Occipital lobe (tissue), 2 donors: ENCODE measurements around the gene SPEF2. TPM values are rescaled to one million over a fixed set of nuclear protein-coding genes. Genes with fewer than 3 reads are reported as not detected.

Experiments used
- DNase-seq: peaks from one replicate; lab custom pipeline; 2025; lab: John Stamatoyannopoulos, UW
- total RNA-seq: library from RNA; depleted of rRNA; stranded (reverse); fragments of >200 nt; gene quantifications from one replicate; pipeline ENCODE4 v1.2.3, GENCODE V29; 2014

SPEF2 gene, protein sequence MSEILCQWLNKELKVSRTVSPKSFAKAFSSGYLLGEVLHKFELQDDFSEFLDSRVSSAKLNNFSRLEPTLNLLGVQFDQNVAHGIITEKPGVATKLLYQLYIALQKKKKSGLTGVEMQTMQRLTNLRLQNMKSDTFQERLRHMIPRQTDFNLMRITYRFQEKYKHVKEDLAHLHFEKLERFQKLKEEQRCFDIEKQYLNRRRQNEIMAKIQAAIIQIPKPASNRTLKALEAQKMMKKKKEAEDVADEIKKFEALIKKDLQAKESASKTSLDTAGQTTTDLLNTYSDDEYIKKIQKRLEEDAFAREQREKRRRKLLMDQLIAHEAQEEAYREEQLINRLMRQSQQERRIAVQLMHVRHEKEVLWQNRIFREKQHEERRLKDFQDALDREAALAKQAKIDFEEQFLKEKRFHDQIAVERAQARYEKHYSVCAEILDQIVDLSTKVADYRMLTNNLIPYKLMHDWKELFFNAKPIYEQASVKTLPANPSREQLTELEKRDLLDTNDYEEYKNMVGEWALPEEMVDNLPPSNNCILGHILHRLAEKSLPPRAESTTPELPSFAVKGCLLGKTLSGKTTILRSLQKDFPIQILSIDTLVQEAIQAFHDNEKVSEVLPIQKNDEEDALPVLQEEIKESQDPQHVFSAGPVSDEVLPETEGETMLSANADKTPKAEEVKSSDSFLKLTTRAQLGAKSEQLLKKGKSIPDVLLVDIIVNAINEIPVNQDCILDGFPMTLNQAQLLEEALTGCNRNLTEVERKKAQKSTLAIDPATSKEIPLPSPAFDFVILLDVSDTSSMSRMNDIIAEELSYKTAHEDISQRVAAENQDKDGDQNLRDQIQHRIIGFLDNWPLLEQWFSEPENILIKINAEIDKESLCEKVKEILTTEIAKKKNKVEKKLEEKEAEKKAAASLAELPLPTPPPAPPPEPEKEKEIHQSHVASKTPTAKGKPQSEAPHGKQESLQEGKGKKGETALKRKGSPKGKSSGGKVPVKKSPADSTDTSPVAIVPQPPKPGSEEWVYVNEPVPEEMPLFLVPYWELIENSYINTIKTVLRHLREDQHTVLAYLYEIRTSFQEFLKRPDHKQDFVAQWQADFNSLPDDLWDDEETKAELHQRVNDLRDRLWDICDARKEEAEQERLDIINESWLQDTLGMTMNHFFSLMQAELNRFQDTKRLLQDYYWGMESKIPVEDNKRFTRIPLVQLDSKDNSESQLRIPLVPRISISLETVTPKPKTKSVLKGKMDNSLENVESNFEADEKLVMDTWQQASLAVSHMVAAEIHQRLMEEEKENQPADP (N-terminal part only)
- 9.0 TPM for total RNA-seq

DNA sequence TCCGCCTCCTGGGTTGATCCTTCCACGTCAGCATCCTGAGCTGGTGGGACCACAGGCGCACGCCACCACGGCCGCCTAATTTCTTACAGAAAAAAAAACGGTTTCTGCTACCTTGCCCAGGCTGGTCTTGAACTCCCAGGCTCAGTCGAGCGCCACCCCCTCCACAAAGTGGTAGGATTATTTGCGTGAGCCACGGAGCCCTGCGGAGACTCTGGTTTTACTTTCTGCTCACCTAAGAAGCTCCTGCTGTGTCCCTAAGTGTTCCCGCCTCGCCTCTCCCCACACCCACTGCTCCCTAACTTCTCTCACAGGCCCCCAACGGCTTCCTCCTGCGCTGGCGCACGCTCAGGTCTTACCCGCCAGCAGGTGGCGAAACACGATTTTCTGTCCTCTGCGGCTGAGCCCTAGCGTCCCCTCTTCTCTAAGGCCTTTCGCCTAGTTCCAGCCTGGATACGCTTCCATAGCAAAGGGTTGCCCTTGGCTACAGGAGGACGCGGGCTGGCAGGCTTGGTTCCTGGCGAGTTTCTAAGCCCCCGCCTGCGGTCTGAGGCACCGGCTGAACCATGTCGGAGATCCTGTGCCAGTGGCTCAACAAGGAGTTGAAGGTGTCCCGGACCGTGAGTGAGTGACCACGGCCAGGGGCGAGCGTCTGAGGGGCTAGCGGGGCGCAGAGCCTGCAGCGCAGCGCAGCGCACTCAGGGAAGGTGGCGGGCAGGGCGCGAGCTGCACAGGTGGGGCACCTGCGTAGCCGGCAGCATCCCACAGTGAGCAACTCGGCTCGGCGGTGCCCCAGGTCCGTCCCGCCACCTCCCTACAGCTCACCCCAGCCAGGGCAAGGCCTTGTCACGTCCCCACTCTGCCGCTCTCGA lies at the start of gene SPEF2:
Gene SPEF2 (plus strand): TSS at position 429 of the 869 bp plus-strand sequence. CDS start 135 bp downstream, at position 564.
- DNase-seq = peak; percentile 71

DNA sequence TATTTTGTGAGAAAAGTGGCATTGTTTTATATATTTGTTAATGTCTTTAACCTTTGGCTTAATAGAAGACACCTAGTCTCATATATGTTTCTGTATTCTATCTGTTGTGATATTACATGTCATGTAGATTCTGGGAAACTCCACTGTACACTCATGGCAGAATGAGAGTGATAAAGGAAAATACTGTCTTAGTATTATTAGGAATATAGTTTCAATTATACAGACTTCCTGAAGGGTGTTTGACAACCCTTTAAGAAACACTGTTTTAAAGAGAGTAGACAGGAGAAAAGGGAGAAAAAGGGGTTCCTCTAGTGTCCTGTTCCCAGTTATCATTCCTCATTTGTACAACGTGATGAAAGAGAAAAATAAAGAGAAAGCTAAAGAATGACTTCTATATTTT lies 42.1 kb upstream of the SPEF2 start:
- DNase-seq = no peak

DNA sequence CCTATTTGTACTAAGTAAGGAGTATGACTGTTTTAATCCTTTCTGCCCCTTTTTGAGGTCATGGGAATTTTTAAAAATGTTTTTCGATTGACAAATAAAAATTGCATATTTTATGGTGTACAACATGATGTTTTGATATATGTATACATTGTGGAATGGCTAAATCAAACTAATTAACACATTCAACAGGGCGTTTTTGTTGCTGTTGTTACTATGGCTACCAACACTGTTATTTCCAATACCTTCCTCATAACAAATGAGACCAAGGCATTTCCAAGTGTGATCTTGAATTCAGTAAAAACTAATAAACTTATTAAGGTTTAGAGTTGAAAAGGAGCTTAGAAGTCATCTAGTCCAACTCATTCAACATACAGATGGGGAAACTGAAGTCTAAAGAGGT lies 30.2 kb upstream of the SPEF2 start:
- no peak for DNase-seq

DNA sequence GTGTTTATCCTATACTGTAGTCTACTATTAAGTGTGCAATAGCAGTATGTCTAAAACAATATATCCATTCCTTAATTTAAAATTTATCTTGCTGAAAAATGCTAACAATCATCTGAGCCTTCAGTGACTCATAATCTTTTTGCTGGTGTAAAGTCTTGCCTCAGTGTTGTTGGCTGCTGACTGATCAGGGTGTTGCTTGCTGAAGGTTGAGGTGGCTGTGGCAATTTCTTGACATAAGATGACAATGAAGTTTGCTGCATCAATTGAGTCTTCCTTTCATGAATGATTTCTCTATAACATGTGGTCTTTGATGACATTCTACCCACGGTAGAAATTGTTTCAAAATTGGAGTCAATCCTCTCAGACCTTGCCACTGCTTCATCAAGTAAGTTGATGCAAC lies 24.3 kb upstream of the SPEF2 start:
- no peak for DNase-seq

DNA sequence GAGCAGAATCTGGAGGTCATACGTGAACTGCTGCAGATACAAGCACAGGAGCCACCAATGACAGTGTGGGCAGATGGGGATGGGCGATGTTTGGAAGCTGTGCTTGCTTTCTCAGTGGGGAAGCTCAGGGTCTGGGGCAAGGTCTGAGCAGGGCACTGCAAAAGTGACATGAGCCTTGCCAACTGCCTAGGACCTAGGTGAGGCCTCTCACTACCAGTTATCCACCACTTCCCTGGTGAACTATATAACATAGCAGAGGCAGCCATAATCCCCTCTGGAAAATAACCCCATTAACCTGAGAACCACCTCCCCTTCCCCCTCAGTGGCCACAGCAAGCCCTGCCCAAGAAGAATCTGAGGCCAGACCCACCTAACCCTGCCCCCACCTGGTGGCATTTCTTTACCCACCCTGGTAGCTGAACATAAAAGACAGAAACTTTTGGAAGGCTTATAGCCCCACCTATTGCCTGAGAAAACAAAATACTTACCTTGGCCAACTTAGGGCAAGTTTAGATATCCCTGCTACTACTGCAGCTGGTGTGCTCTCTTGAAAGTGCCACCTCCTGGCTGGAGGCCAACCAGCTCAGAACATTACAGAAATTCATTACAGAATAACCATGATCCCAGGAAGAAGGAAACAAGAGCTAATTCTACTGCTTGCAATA lies 18.8 kb upstream of the SPEF2 start:
- DNase-seq = no peak

DNA sequence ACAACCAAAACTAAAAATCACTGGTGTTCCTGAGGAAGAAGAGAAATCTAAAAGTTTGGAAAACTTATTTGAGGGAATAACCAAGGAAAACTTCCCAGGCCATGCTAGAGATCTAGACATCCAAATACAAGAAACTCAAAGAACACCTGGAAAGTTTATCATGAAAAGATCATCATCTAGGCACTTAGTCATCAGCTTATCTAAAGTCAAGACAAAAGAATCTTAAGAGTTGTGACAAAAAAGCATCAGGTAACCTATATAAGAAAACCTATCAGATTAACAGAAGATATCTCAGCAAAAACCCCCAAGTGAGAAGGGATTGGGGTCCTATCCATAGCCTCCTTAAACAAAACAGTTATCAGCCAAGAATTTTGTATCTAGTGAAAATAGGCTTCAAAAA lies 17.1 kb upstream of the SPEF2 start:
- DNase-seq = no peak

DNA sequence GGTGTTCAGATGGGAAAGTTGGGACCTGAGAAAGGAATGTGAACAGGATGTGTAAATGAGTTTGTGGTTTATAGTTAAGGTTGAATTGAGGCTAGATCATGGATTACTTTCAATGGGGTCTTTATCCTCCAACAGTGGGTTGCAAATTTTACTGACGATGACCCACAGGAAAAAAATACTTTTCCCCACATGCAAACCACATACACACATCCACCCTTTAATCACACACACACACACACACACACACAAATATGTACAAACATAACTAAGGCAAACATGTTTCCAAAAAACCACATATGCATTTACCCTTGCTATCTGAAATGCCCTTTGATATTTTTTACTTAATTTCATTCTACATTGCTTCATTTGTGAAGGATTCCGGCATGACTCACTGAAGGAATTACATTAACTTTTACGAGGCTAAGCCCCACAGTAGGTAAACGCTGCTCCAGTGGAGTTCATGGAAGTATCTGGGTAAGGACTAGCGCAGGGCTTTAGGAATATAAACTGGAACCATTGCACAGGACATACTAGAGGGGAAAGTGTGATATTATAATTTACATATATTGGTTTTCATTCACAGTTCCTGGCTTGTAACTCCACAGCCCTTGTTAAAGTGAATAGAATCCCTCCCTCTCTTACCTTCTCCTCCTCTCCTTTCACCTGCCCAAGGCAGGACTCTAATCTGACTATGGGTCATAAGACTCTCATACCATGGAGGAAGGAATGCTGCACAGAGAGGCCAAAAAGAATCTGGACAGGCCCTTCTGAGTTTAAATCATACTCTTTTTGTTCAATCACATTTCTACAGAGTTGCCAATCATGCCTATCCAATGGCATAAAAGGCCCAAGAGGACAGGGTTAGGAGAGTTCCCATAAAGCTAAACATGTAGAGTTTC lies 8.5 kb upstream of the SPEF2 start:
- DNase-seq = no peak

DNA sequence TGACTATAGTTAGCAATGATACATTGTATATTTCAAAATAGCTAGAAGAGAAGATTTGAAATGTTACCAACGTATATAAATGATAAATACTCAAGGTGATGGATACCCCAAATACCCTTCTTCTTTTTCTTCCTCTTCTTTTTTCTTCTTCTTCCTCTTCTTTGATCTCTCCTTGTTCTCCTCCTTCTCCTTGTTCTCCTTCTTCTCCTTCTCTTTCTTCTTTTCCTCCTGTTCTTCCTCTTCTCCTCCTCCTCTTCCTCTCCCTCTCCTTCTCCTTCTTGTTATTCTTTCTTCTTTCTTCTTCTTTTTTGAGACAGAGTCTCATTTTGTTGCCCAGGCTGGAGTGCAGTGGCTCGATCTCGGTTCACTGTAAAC lies 616 bp upstream of the SPEF2 start:
- DNase-seq = no peak

DNA sequence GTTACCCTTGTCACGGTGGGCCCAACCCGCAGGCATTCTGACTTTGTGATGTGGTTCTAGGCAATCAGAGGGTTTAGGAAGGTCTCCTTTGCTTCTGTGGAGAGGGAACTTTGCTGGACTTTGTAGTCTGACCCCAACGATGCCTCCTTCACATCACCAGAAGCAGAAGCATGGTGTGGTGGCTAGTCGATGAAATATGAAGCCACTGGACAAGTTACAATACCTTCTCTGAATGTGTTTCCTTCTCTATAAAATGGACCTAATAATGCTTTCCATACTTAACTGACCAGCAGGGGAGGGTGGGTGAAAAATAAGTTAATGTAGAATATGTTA lies 607 bp downstream of the SPEF2 start:
- DNase-seq = no peak

DNA sequence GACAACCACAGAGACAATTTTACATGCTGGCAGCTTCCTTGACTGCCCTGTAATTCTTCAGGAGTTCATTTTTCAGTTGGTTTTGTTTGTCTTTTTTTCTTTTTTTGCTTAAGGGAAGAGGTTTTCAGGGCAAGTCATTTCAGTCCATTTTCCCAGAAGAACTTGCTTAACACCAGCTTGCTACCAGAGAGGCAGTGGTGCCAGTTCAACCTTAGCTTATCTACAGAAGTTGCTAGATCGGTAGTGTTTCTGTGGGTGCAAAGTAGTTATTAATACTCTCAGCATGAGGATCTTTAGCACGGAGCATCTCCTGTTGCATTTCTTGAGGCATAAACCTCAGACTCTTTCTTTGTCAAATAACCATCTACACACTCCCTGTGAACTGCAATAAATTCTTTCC lies 1.1 kb downstream of the SPEF2 start:
- DNase-seq = no peak

DNA sequence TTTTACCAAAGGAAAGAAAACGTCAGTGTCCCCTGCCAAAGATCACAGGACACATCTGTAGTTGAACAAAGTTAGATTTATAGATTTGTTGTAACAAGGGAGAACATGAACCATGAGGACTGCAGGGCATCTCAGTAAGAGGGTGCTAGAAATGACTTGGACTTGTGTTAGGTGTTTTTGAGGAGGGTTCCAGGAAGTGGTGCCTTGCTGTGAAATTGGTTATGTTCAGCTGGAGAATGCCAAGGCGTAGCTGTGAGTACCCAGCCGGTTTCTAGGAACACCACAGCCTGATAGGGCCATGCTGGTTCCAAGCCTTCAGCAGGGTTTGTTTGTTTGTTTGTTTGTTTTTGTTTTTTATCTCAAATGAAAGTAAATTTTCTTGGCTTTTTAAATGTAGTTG lies 5.3 kb downstream of the SPEF2 start:
- no peak for DNase-seq

DNA sequence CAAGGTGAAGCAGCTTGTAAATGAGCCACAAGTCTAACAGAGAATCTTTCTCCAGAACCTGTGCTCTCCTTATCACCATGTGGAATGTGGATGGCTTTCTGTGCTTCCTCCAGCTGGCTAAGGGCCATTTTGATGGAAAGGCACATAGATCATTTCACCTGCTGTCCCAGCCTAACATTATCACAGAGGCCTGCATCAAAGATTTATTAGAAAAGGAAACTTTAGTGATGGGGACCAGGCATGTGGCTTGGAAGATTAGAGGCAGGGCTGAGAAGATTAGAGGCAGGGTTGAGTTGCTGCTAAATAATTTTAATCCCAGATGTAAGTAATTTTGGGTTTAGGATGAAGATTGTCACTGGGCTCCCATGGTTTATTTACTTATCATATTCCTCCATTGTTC lies 6.3 kb downstream of the SPEF2 start:
- no peak for DNase-seq

DNA sequence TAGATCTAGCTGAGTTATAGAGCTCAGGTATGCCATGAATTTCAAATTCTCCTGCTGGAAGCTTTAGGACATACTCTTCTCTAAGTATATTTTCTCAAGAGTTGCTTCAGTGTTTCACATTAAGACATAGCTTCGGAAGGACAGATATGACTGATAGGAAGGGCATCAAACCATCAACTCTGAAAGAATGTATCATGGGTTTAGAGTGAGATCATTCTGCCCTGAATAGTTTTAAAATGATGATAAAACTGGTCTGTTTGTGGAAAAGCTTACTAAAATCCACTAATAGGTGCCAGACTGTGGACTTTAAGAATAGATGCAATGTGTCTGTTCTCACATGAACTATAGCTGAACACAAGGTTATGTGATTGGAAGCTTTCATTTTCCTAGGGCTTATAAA lies 8.4 kb downstream of the SPEF2 start:
- DNase-seq = no peak

DNA sequence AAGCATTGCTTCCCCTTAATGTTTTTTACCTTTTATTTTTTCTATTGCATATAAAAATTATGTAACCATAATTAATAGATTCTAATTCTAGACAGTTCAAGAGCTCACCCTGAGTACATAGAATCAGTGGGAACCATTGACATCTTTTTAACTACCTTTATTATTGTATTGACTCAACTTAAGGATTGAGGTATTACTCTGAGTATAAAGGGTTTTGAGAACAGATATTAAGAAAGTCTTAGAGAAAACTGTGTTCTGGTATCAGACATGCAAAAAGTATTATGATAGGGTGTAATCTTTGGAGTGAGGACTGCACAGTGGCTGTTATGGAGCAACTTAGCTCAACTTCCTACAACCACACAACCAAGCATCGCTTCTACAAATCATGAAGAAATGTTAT lies 8.9 kb downstream of the SPEF2 start:
- no peak for DNase-seq

DNA sequence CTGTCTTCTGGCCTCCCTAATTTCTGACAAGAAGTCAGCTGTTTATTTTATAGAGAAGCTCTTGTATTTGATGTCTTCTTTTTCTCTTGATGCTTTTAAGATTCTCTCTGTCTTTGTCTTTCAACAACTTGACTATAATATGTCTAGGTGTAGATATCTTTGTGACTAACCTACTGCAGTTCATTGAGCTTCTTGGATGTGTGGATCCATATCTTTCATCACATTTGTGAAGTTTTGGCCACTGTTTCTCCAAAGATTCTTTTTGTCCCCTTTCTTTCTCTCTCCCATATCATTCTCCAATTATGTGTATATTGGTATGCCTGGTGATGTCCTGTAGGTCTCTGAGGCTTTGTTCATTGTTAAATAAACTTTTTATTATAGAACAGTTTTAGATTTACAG lies 16.7 kb downstream of the SPEF2 start:
- no peak for DNase-seq

DNA sequence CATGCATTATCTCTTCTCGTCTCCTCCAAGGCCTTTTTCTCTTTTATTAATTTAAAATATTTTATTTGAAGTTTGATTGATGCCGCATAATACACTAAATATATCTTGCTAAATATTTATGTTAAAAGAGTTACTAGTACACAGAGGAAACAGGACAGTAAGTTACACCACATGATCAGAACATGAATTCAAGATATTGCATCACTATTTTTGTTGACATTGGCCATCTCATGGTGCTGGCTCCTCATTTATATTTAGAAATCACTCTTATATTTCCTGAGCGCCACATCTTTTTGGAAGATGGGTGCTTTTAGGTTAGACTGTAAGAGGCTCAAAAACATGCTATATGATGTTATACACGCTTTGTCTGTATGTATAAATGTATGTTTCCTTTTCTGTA lies 23.0 kb downstream of the SPEF2 start:
- DNase-seq = no peak

DNA sequence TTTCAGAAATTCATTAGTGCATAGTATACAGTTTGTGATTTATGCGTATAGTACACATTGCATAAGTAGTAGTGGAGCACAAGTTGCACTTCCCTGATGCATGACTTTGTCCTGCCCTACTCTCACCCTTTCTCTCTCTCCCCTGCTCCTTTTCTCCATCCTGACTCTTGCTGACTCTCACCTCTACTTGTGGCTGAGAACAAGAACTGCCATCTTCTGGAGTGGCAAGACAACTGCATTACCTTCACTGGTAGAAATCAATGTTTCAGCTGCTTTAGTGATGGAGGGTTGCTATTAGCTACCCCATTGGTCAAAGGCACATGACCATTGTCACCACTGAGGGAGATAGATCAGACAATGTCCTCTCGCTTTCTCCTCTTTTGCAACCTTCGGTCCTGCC lies 26.9 kb downstream of the SPEF2 start:
- no peak for DNase-seq

DNA sequence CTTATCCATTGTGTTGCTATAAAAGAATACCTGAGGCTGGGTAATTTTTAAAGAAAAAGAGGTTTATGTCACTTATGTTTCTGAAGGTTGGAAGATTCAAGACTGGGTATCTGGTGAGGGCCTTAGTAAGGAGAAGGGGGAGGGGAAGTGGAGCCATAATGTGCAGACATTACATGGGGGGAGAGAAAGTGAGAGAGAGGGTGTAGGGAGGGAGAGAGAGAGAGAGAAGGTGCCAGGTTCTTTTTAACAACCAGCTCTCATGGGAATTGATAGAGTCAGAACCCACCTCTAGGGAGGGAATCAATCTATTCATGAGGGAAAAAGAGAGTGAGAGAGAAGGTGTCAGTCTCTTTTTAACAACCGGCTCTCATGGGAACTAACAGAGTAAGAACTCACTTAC lies 29.5 kb downstream of the SPEF2 start:
- no peak for DNase-seq

DNA sequence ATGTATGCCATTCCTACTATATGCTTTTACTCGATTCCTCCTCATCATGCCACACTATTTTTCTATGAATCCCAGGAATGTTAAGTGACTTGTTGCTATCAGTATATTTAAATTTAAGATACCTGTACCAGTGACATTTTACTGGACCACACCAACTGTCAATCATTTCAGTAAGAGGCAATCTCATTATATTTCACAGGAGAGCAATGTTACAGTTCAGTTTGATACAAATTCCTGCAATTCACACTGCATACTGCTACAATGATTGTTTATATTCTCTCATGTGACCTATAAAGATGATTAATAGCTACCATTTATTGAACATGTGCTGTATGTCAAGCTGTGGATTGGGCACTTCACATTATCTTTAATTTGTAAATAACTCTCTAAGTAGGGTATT lies 30.0 kb downstream of the SPEF2 start:
- no peak for DNase-seq
